Activated gamma-delta T cell (primary cell): ENCODE measurements around the gene CDK11B.
A peak's percentile ranks its signal among the peaks of the same experiment; 100 is the strongest.
"Not testable (repeated sequence)": the region's sequence is repeated elsewhere in the genome, so short reads cannot be mapped to it uniquely, and the experiment has no call there.

Experiments
- DNase-seq: peaks from one replicate; lab custom pipeline; 2025; lab: John Stamatoyannopoulos, UW
- total RNA-seq, 2 donors: gene quantifications; one replicate each; lab custom pipeline; 2026; lab: John Stamatoyannopoulos, UW

Gene CDK11B
- 46.7 to 53.6 reads per million in 2 donors for total RNA-seq

GRCh38 chr1:1658583-1659549 is at the start of gene CDK11B:
Gene CDK11B (minus strand): TSS chr1:1659004. CDS start chr1:1657485, 1,519 bp downstream.
- DNase-seq: peak; percentile 94

- DNase-seq: not testable (repeated sequence)
Measured at GRCh38 chr1:1707897-1708296, 49.1 kb upstream of the CDK11B start.

DNA sequence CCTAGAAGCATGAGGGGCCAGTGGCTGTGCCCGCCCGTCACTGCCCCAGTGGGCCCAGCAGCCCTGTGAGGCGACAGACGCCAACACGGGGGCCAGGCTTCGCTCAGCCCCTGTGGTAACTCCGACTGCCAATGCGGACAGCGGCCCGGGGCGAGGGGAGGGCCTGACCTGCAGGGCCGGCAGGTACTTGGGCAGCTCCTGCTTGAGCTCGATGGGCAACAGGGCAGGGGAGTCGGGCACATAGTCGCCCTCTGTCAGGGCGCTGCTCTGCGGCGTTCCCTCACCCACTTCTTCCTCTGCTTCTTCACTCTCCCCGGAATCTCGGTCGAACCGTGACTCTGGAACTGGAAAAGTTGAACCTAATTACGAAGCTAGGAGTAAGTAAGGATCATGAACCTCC is 48.4 kb upstream of the CDK11B start:
- DNase-seq: not testable (repeated sequence)

GRCh38 chr1:1705623-1706022 is 46.8 kb upstream of the CDK11B start:
- DNase-seq: not testable (repeated sequence)

DNA sequence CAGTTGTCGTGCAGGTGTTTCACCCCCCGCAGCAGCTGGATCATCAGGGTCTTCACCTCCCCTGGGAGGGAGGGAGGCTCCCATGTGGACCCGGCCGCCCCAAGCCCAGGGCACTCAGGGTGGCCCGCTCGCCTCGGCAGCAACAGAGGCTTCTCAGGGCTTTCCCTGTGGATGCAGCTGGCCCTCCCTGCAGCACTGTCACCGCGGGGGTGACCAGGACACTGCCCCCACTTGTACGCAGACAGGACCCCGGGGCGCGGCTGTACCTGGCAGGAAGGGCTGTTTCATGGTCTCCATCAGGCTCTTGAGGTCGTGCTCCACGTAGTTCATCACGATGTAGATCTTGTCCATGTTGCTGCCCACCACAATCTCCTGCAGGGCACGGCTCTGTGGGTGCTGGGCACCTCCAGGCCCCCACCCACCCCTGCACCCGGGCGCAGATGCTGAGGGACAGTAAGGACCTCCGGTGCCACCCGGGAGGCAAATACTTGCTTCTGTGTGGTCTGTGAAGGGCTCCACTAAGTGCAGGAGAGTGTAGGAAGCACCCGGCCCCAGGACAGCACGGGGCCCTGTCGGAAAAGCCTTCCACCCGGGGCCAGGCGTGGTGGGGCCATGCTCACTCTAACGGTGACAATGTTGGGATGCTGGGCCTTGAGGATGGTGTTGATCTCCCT is 45.6 kb upstream of the CDK11B start:
- not testable (repeated sequence) for DNase-seq

- DNase-seq: no peak
Measured at GRCh38 chr1:1703796-1704195, 45.0 kb upstream of the CDK11B start.

DNA sequence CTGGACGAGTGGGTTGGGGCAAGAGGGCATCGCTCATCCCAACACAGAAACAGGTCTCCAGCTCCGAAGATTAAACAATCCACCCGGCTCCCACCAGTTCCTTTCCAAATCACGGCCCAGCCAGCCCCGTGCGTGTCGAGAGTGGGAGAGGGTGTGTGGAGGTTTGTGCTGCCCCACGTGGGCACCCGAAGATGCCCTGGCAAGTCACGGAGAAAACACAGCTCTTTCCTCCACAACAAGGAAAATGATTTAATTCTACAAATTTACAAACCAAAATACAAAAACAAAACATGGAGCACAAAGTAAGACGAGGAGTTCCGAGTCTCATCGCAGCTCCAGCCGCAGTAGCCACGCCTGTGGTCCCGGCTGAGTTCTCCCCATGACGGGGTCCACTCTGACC is 43.7 kb upstream of the CDK11B start:
- not testable (repeated sequence) for DNase-seq

- DNase-seq: not testable (repeated sequence)
Measured at GRCh38 chr1:1700557-1700956, 41.8 kb upstream of the CDK11B start.

DNA sequence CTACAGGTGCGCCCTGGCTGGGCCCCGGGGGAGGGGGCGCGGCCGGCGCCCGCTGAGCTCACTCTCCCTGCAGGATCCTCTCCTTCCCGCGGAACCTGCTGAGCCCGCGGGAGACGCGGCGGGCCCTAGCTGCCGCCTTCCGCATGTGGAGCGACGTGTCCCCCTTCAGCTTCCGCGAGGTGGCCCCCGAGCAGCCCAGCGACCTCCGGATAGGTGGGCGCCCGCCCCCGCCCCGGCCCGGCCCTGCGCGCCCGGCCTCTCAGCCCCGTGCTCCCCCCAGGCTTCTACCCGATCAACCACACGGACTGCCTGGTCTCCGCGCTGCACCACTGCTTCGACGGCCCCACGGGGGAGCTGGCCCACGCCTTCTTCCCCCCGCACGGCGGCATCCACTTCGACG is 41.3 kb upstream of the CDK11B start:
- DNase-seq: not testable (repeated sequence)

GRCh38 chr1:1699061-1699460 is 40.3 kb upstream of the CDK11B start:
- DNase-seq: not testable (repeated sequence)

GRCh38 chr1:1697358-1698183 is 38.8 kb upstream of the CDK11B start:
- DNase-seq: not testable (repeated sequence)

- DNase-seq: not testable (repeated sequence)
Measured at GRCh38 chr1:1696431-1697357, 37.9 kb upstream of the CDK11B start.

- DNase-seq: peak; percentile 97
Measured at GRCh38 chr1:1692714-1693647, 34.2 kb upstream of the CDK11B start, which contains the start of gene SLC35E2B. Gene SLC35E2B (minus strand): TSS chr1:1692795. CDS start chr1:1676699, 16,096 bp downstream.

DNA sequence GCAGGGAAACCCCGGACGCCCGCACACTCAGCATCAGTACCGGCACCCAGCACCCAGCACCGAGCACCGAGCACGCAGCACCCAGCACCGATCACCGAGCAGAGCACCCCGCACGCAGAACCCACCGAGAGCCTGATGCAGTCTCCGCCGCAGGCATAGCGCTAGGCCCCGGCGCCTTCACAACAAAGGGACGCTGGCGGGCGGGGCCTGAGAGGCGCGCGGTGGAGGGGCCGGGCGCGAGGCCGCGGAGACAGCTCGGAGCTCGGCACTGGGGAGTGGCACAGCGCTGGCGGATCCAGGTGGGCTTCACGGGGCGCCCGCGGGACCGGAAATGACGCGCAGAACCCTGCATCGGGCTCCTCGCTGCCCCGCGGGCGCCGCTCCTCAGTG is 33.5 kb upstream of the CDK11B start:
- peak; percentile 90 for DNase-seq

GRCh38 chr1:1691443-1691842 is 32.6 kb upstream of the CDK11B start:
- DNase-seq: not testable (repeated sequence)

DNA sequence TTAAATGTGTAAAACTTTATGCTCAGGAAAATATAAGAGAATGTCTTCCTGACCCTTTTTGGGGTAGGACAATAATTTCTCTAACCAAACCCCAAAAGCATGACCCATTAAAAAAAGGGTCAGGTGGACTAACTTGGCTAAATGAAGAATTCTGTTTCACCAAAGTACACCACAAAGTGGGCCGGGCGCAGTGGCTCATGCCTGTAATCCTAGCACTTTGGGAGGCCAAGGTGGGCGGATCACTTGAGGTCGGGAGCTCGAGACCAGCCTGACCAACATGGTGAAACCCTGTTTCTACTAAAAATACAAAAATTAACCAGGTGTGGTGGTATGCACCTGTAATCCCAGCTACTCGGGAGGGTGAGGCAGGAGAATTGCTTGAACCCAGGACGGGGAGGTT is 30.7 kb upstream of the CDK11B start:
- not testable (repeated sequence) for DNase-seq

GRCh38 chr1:1687846-1688245 is 29.0 kb upstream of the CDK11B start:
- DNase-seq: no peak

GRCh38 chr1:1684031-1684681 is 25.4 kb upstream of the CDK11B start:
- DNase-seq: no peak
